ENCODE measurements around the gene TRAF3IP1. TPM values are rescaled to one million over a fixed set of nuclear protein-coding genes. Genes with fewer than 3 reads are reported as not detected.
"Not testable (repeated sequence)": the region's sequence is repeated elsewhere in the genome, so short reads cannot be mapped to it uniquely, and the experiment has no call there.

TRAF3IP1 gene
- total RNA-seq, 2 donors from 2014 or later, result 7.9 to 10.6 TPM

- H3K27me3 Mint-ChIP-seq, result no peaks in the 10 kb centered on the region
- no peaks in the 10 kb centered on the region for H3K36me3 Mint-ChIP-seq
- no peak overlapping the region for H3K4me3 Mint-ChIP-seq
- peaks cover 0 to 2% of the 10 kb centered on the region in 2 donors for H3K4me1 Mint-ChIP-seq (ENCODE audit: low read depth in 2 of 2)
- no peak overlapping the region for H3K27ac Mint-ChIP-seq
- ATAC-seq (peak in 1 of 2 donors; percentile 17), DNase-seq (ENCODE audit: low spot score) (no peak)
- no peaks in the 10 kb centered on the region for H3K9me3 Mint-ChIP-seq
Measured at GRCh38 chr2:238350150-238350897, 30.0 kb downstream of the TRAF3IP1 start.

GRCh38 chr2:238351315-238351714 lies 31.0 kb downstream of the TRAF3IP1 start:
- H3K9me3 Mint-ChIP-seq, result no peaks in the 10 kb centered on the region
- H3K27ac Mint-ChIP-seq, result no peak overlapping the region
- no peak for ATAC-seq
- no peaks in the 10 kb centered on the region for H3K36me3 Mint-ChIP-seq
- H3K4me1 Mint-ChIP-seq (ENCODE audit: low read depth in 2 of 2), result peaks cover 0 to 2% of the 10 kb centered on the region in 2 donors
- H3K27me3 Mint-ChIP-seq, result no peaks in the 10 kb centered on the region
- DNase-seq (ENCODE audit: low spot score), result no peak
- H3K4me3 Mint-ChIP-seq, result no peak overlapping the region

- no peak overlapping the region for H3K27ac Mint-ChIP-seq
- H3K4me1 Mint-ChIP-seq (ENCODE audit: low read depth in 2 of 2), result peaks cover 0 to 1% of the 10 kb centered on the region in 2 donors
- no peaks in the 10 kb centered on the region for H3K9me3 Mint-ChIP-seq
- ATAC-seq, result peak in 1 of 2 donors; percentile 44
- H3K4me3 Mint-ChIP-seq, result no peak overlapping the region
- no peaks in the 10 kb centered on the region for H3K36me3 Mint-ChIP-seq
- DNase-seq (ENCODE audit: low spot score), result no peak
- no peaks in the 10 kb centered on the region for H3K27me3 Mint-ChIP-seq
Measured at GRCh38 chr2:238352361-238352760, 32.0 kb downstream of the TRAF3IP1 start.

- Mint-ChIP-seq H3K27me3 (no peaks in the 10 kb centered on the region), H3K9me3 (no peaks in the 10 kb centered on the region), H3K4me1 (ENCODE audit: low read depth in 2 of 2) (peaks cover 0 to 4% of the 10 kb centered on the region in 2 donors), H3K4me3 (no peak overlapping the region), H3K27ac (no peak overlapping the region), H3K36me3 (no peaks in the 10 kb centered on the region)
- no peak for DNase-seq (ENCODE audit: low spot score)
- ATAC-seq, result no peak
Measured at GRCh38 chr2:238358769-238359168, 38.5 kb downstream of the TRAF3IP1 start.

GRCh38 chr2:238359403-238359802 lies 39.1 kb downstream of the TRAF3IP1 start:
- Mint-ChIP-seq H3K27me3 (no peaks in the 10 kb centered on the region), H3K4me1 (ENCODE audit: low read depth in 2 of 2) (peaks cover 0 to 4% of the 10 kb centered on the region in 2 donors), H3K36me3 (no peaks in the 10 kb centered on the region), H3K9me3 (no peaks in the 10 kb centered on the region), H3K4me3 (no peak overlapping the region), H3K27ac (no peak overlapping the region)
- ATAC-seq (no peak), DNase-seq (ENCODE audit: low spot score) (no peak)

- no peaks in the 10 kb centered on the region for H3K36me3 Mint-ChIP-seq
- DNase-seq (ENCODE audit: low spot score), result no peak
- no peaks in the 10 kb centered on the region for H3K9me3 Mint-ChIP-seq
- ATAC-seq, result no peak
- H3K4me3 Mint-ChIP-seq, result no peak overlapping the region
- peaks cover 0 to 4% of the 10 kb centered on the region in 2 donors for H3K4me1 Mint-ChIP-seq (ENCODE audit: low read depth in 2 of 2)
- H3K27ac Mint-ChIP-seq, result no peak overlapping the region
- no peaks in the 10 kb centered on the region for H3K27me3 Mint-ChIP-seq
Measured at GRCh38 chr2:238361877-238362276, 41.6 kb downstream of the TRAF3IP1 start.

GRCh38 chr2:238362626-238363025 lies 42.3 kb downstream of the TRAF3IP1 start:
- no peaks in the 10 kb centered on the region for H3K27me3 Mint-ChIP-seq
- no peak overlapping the region for H3K27ac Mint-ChIP-seq
- no peaks in the 10 kb centered on the region for H3K36me3 Mint-ChIP-seq
- no peak overlapping the region for H3K4me3 Mint-ChIP-seq
- H3K4me1 Mint-ChIP-seq (ENCODE audit: low read depth in 2 of 2), result no peaks in the 10 kb centered on the region
- DNase-seq (ENCODE audit: low spot score), result no peak
- ATAC-seq, result no peak
- H3K9me3 Mint-ChIP-seq, result no peaks in the 10 kb centered on the region

- Mint-ChIP-seq H3K9me3 (no peaks in the 10 kb centered on the region), H3K27me3 (no peaks in the 10 kb centered on the region), H3K4me3 (no peak overlapping the region), H3K36me3 (no peaks in the 10 kb centered on the region), H3K4me1 (ENCODE audit: low read depth in 2 of 2) (peaks cover 7 to 8% of the 10 kb centered on the region in 2 donors), H3K27ac (no peak overlapping the region)
- ATAC-seq (no peak), DNase-seq (ENCODE audit: low spot score) (no peak)
Measured at GRCh38 chr2:238369591-238370040, 49.3 kb downstream of the TRAF3IP1 start.

- DNase-seq (ENCODE audit: low spot score), result no peak
- H3K4me3 Mint-ChIP-seq, result no peak overlapping the region
- ATAC-seq, result peak in 1 of 2 donors; percentile 50
- H3K36me3 Mint-ChIP-seq, result no peaks in the 10 kb centered on the region
- H3K4me1 Mint-ChIP-seq (ENCODE audit: low read depth in 2 of 2), result peaks cover 7 to 8% of the 10 kb centered on the region in 2 donors
- H3K27ac Mint-ChIP-seq, result no peak overlapping the region
- H3K9me3 Mint-ChIP-seq, result no peaks in the 10 kb centered on the region
- no peaks in the 10 kb centered on the region for H3K27me3 Mint-ChIP-seq
Measured at GRCh38 chr2:238370094-238370822, 49.9 kb downstream of the TRAF3IP1 start.

GRCh38 chr2:238370823-238371372 lies 50.6 kb downstream of the TRAF3IP1 start:
- Mint-ChIP-seq H3K9me3 (no peaks in the 10 kb centered on the region), H3K27ac (peak overlapping the region in 1 of 2 donors; percentile 24), H3K4me3 (no peak overlapping the region), H3K4me1 (ENCODE audit: low read depth in 2 of 2) (peaks cover 7 to 8% of the 10 kb centered on the region in 2 donors), H3K36me3 (no peaks in the 10 kb centered on the region), H3K27me3 (no peaks in the 10 kb centered on the region)
- DNase-seq (ENCODE audit: low spot score) (no peak), ATAC-seq (peak; percentile 86 to 87)

GRCh38 chr2:238372277-238372676 lies 52.0 kb downstream of the TRAF3IP1 start:
- H3K36me3 Mint-ChIP-seq; H3K9me3 Mint-ChIP-seq; H3K27me3 Mint-ChIP-seq; DNase-seq (ENCODE audit: low spot score); ATAC-seq; H3K4me3 Mint-ChIP-seq; H3K27ac Mint-ChIP-seq: not testable (repeated sequence)
- peaks cover 10 to 17% of the 10 kb centered on the region in 2 donors for H3K4me1 Mint-ChIP-seq (ENCODE audit: low read depth in 2 of 2)

GRCh38 chr2:238376884-238377391 lies 56.6 kb downstream of the TRAF3IP1 start:
- Mint-ChIP-seq H3K27me3 (no peaks in the 10 kb centered on the region), H3K9me3 (no peaks in the 10 kb centered on the region), H3K36me3 (no peaks in the 10 kb centered on the region), H3K4me3 (peak overlapping the region; percentile 64), H3K27ac (peak overlapping the region; percentile 62 to 65), H3K4me1 (ENCODE audit: low read depth in 2 of 2) (peaks cover 20 to 42% of the 10 kb centered on the region in 2 donors)
- ATAC-seq (peak; percentile 78 to 91), DNase-seq (ENCODE audit: low spot score) (no peak)

- Mint-ChIP-seq H3K36me3 (peaks cover 5% of the 10 kb centered on the region), H3K27ac (peak overlapping the region; percentile 65 to 82), H3K4me3 (peak overlapping the region; percentile 53), H3K27me3 (no peaks in the 10 kb centered on the region), H3K4me1 (ENCODE audit: low read depth in 2 of 2) (peaks cover 22 to 50% of the 10 kb centered on the region in 2 donors), H3K9me3 (no peaks in the 10 kb centered on the region)
- DNase-seq (ENCODE audit: low spot score) (no peak), ATAC-seq (no peak)
Measured at GRCh38 chr2:238378230-238379095, 58.1 kb downstream of the TRAF3IP1 start.

All from natural killer cell treated with Interleukin-12 subunit alpha and Interleukin-12 subunit beta and Interleukin-15 and Interleukin-18, amount 100 ng/mL, for 72 hours (primary cell).